CD4-positive, alpha-beta T cell treated with Interleukin-6 for 4 hours (primary cell): ENCODE data around the gene DUSP22.
"Not testable (repeated sequence)": the region's sequence is repeated elsewhere in the genome, so short reads cannot be mapped to it uniquely, and the experiment has no call there.

Experiments
- DNase-seq: peaks from one replicate; pipeline ENCODE4 v3.0.0-alpha.2; 2020; ENCODE audit warnings: mixed read lengths

Gene DUSP22

GRCh38 chr6:325161-325860 lies 33.0 kb downstream of the DUSP22 start:
- not testable (repeated sequence) for DNase-seq

DNA sequence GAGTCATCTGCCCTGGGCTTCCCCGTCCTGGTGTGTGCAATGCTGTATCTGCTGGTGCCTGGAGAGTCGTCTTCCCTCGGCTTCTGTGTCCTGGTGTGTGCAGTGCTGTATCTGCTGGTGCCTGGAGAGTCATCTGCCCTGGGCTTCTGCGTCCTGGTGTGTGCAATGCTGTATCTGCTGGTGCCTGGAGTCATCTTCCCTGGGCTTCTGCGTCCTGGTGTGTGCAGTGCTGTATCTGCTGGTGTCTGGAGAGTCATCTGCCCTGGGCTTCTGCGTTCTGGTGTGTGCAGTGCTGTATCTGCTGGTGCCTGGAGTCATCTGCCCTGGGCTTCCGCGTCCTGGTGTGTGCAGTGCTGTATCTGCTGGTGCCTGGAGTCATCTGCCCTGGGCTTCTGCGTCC lies 33.8 kb downstream of the DUSP22 start:
- not testable (repeated sequence) for DNase-seq

DNA sequence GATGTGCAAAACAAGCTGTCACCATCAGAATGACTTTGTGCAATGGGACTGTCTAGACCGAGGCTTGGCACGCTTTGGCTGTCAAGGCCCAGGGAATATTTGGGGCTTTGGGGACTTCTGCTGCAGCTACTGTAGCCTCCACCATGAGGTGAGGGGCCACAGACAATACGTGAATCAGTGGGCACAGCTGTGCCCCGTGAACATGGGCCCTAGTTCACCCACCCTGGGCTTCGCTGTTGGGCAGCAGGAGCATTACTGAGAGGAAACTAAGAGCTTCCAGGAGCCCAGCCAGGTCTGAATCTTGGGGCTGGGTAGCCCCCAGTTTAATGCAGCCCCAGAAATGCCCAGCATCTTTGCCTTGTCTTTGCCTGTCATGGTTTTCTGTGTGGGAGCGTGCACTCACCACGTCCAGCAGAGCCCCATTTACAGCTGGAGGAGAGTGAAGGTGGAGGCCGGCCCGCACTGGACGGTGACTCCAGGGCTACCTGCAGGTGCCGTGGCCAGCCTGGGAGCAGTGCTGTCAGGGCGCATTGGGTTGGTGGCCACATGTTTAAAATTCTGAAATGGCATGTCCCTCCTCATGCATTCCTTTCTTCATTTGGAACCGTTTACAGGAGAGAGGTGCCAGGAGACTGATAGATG lies 34.7 kb downstream of the DUSP22 start:
- no peak for DNase-seq

DNA sequence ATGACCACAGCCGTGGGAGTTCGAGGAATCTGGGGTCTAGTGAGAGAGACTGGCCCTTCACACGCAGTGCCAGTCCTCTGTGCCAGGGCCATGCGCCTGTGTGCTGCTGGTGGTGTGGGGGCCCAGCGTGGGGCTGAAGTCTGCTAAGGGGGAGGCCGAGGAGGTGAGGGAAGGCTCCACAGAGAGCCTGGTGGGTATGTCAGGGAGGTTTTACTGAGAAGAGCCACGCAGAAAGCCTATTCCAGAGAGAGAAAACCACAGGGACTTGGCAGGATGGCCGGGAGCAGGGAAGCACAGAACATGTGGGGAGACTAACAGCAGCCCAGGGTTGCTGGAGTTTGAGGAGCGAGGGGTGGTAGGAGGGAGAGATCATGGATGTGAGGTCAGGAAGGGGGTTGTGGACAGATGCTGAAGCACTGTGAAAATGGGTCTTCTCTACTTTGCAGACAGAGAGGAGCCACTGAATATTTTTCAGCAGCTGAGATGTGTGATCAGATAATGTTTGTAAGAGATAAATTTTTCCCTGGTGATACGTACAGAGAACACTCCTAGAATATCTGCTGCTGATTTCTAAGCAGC lies 35.3 kb downstream of the DUSP22 start:
- DNase-seq: no peak

GRCh38 chr6:328136-328670 lies 35.9 kb downstream of the DUSP22 start:
- DNase-seq: no peak

DNA sequence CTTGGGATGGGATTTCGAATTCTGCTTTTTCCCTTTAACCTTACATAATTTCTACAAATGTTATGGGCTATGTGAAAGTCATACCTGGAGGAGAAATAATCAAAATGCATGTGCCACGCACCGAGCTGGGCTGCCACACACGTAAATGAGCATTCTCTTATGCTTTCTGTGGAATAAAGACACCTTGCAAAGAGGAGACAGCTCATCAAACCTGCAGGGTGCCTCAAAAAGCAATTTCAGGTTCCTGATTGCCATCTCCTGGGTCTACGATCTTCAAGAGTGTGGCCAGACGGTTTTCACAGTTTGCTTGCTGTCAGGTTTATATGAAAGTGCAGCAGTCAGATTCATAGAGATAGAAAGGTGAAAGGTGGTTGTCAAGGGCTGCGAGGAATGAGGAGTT lies 36.6 kb downstream of the DUSP22 start:
- DNase-seq: no peak

DNA sequence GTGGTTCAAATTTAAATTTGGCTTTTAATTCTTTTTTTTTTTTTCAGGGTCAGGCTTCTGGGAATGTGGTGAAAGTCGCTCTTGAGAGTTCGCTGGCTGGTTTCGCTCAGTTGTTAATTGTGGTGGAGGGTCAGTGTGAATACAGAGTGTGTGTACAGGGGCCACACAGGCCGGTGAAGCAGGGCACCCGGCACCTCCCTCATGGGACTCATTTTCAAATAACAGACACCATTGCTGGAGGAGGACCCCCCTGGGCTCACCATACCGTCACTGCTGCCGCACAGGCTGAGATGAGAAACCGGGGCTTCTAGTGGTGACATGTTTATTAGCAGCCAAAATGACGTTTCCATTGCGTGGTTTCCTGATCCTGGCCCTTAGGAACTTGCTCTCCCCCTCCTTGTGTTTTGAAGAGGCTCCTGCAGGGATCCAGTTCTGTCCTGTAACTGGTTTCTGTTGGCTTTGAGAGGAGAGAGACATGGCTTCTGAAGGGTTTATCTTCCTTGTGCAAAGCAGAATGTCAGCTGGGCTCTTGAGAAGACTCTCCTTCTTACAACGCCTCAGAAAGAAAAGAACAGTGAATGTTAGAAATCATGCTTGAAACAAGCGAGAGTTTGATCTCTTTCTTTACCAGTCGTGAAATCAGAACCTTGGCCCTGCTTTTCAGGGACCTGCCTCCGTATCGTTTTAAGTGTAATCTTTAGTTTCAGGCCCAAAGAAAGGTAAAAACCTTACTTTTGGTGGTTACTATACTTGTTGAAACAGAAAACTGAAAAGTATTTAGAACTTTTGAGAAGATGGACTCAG lies 37.8 kb downstream of the DUSP22 start:
- DNase-seq: no peak

- no peak for DNase-seq
These were observed 38.7 kb downstream of the DUSP22 start for GRCh38 chr6:330948-331347.

GRCh38 chr6:331622-332521 lies 39.6 kb downstream of the DUSP22 start:
- no peak for DNase-seq

DNA sequence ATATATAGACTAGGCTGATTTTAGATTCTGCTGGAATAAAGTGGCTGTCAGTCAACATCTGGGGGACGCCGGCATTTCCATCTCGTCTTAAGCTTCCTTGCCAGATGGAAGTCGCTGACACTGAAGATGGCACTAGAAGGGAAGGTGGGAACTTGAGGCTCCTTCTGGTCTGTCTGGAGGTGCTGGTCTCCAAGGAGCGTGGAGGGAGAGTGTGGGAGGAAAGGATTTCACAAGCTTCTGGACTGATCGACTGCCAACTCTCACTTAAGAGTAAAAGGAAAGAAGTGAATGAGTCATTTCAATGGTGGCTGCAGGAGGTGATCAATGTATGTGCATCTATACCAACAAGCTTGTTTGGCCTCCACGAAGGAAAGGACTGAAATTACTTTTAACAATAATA lies 40.4 kb downstream of the DUSP22 start:
- no peak for DNase-seq

GRCh38 chr6:333379-334002 lies 41.2 kb downstream of the DUSP22 start:
- DNase-seq: no peak

GRCh38 chr6:334536-335510 lies 42.5 kb downstream of the DUSP22 start:
- DNase-seq: no peak

DNA sequence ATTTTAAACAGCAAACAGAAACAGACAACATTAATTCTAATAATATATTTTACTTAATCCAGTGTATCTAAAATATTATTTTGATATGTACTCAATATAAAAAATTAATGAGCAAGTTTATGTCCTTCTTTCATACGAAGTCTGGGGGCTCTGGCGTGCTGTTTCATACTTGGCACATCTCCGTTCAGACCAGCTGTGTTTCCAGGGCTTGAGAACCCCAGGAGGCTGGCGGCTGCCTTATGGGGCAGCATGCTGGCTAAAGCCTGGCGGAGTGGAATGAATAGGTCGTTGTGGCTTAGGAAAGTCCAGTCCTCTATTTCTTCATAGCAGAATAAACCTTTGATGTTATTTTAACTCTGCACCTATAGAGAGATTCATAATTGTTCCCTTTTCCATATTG lies 43.3 kb downstream of the DUSP22 start:
- DNase-seq: no peak

- DNase-seq: no peak
These were observed 44.1 kb downstream of the DUSP22 start for GRCh38 chr6:336159-337114.

DNA sequence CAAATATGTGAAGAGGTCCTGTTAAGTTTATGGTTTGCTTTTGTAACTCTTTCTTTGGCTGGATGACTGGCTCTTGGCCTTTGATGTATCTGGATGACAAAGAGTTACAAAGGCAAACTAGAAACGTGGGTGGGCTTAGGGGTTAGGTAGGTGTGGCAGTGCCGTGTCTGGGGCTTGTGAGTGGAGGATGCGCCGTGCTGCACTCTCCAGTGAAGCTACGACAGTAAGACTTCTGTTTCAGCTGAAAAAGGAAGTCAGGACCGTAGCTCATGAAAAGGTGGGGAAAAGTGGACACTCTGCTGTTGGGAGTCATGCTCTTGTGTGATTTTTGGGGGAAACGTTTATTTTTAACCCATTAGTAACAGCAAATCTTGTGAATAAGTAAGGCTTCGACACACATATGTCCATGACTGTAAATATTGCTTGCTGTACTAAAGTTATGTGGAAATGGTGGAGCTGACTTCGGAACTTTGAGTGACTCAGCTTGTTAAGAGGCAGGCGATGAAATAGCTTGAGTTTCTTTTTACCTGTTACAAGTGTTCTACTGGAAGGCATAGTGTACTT lies 45.6 kb downstream of the DUSP22 start:
- DNase-seq: peak; percentile 22

- no peak for DNase-seq
These were observed 46.6 kb downstream of the DUSP22 start for GRCh38 chr6:338815-339262.

DNA sequence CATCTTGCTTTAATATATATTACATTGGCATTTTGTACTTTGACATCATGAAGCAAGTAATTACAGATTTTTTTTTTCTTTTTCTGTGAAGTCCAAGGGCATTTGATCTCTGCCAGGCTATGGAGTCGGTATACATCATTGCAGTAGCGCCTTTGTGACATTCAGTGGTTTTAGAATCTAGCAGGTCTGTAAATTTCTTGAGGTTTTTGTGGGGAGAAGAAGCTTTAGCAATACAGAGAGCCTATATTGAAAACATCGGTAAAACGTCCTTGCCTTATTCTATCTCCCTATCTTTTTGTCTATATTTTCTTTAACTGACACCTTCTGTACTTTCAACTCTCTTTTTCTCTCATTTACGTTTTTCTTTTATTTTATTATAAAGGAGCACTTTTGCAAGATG lies 47.2 kb downstream of the DUSP22 start:
- DNase-seq: no peak

GRCh38 chr6:340186-340955 lies 48.1 kb downstream of the DUSP22 start:
- DNase-seq: no peak
